ENCODE measurements around the gene DDX17.

Gene DDX17

GRCh38 chr22:38448945-38449745 is 57.0 kb downstream of the DDX17 start:
- DNase-seq, result no peak

GRCh38 chr22:38446018-38446601 is 60.0 kb downstream of the DDX17 start:
- no peak for DNase-seq

GRCh38 chr22:38444783-38445182 is 61.3 kb downstream of the DDX17 start:
- no peak for DNase-seq

DNA sequence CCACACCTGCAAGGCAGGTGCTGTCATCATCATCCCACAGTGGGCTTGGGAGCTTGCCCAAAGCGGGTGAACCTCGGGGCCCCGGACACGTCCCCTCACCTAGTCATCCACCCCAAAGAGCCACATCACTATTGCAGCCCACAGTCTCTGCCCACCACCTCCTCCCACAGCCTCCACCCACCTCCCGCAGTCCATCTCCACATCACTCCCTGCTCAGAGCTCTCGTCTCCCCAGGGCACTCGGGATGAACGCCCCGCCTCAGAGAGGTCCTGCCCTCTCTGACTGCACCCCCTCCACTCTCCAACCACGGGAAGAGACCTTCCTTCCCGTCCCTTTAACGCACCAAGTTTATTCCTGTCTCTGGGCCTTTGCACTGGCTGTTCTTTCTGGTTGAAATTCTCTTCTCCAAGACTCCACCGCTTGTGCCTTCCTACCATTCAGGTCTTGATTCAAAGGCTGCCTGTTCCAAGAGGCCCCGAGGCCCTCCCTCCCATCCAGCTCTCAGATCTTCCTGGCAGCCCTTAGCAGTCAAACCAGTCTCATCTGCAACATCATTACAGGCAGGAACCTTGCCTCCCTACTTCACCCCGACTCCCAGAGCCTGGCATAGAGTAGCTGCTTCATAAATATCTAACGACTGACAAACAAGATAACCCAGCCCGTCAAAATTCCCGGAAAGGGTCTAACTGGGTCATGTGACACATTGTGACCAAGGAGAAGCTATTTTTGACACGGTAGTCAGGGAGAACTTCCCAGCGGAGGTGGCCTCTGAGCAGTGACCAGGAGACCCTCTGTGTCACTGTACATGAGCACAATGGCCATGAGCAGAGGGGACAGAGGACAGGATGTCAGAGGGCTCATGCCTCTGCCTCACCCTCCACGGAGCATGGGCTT is 62.2 kb downstream of the DDX17 start:
- DNase-seq, result no peak

- no peak for DNase-seq
Observed at GRCh38 chr22:38442967-38443627, 63.0 kb downstream of the DDX17 start.

- no peak for DNase-seq
Observed at GRCh38 chr22:38441620-38442287, 64.4 kb downstream of the DDX17 start.

GRCh38 chr22:38440747-38441350 is 65.3 kb downstream of the DDX17 start:
- DNase-seq, result no peak

GRCh38 chr22:38437416-38437815 is 68.7 kb downstream of the DDX17 start:
- DNase-seq, result no peak

DNA sequence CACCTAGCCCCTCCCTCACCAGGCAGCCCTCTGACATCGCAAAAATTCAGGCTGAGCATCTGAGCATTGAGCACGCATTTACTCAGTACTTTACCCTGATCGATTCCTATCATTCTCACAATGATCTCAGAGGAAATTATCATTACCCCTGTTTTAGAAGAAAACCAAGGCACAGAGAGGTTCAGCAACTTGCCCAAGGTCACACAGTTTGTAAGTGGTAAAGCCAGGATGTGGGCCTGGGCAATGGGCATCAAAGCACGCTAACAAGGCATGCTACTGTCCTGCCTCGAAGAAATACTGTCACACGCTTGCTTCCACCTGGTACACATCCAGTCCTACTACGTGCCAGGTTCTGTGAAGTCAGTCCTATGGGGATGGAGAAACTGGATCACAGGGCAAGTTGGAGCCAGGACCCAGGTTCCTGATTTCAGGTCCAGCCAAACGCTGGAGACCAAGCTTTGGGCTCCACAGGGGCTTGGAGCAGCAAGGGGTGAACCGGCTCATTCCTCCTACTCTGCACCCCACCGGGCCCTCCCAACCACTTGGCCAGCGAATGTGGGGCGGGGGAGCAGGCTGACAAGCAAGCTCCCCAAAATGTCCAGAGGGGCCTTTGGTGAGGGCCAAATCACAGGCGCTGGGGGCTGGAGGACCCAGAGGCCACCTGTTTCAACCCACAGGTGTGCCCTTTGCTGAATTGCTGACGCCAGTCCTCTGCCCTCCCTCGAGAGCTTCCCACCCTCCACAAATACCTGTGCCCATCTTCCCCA is 69.3 kb downstream of the DDX17 start:
- DNase-seq, result no peak

GRCh38 chr22:38435965-38436364 is 70.1 kb downstream of the DDX17 start:
- DNase-seq, result no peak

GRCh38 chr22:38435010-38435409 is 71.1 kb downstream of the DDX17 start:
- DNase-seq, result no peak

- no peak for DNase-seq
Observed at GRCh38 chr22:38433871-38434270, 72.2 kb downstream of the DDX17 start.

Measured in hippocampal formation (tissue), 2 donors.